Adipocyte (in vitro differentiated cells): ENCODE measurements around the gene SOX6.
A peak's percentile ranks its signal among the peaks of the same experiment; 100 is the strongest.

ENCODE experiments used
- DNase-seq: peaks from one replicate; pipeline ENCODE4 v3.0.0-alpha.2; 2015; ENCODE audit warnings: low read depth
- H3K27me3 ChIP-seq: replicated peaks from 2 replicates; pipeline ENCODE4 v1.7.0; 2013; ENCODE audit warnings: mild to moderate bottlenecking, low read length, moderate library complexity; ENCODE audit not compliant: control insufficient read depth, insufficient read depth
- H3K36me3 ChIP-seq: 2 replicates; pipeline ENCODE4 v1.7.0; 2013; ENCODE audit warnings: low read length, mild to moderate bottlenecking, moderate library complexity; ENCODE audit not compliant: control insufficient read depth, insufficient read depth, severe bottlenecking
- H3K4me1 ChIP-seq: 2 replicates; pipeline ENCODE4 v1.7.0; 2013; ENCODE audit warnings: mild to moderate bottlenecking, low read length, moderate library complexity; ENCODE audit not compliant: control insufficient read depth, insufficient read depth
- H3K4me3 ChIP-seq: 2 replicates; pipeline ENCODE4 v1.7.0; 2013; ENCODE audit warnings: mild to moderate bottlenecking, low read length, moderate library complexity
- H3K9ac ChIP-seq: 2 replicates; pipeline ENCODE4 v1.7.0; 2013; ENCODE audit warnings: mild to moderate bottlenecking, low read length, moderate library complexity
- H3K9me3 ChIP-seq: 2 replicates; pipeline ENCODE4 v1.7.0; 2013; ENCODE audit warnings: mild to moderate bottlenecking, low read length, moderate library complexity; ENCODE audit not compliant: control insufficient read depth

SOX6 gene

GRCh38 chr11:16364254-16364653, 7.9 kb upstream of the SOX6 start:
- H3K4me3 ChIP-seq = no peak overlapping the region
- no peaks in the 10 kb centered on the region for H3K4me1 ChIP-seq
- peaks cover 5% of the 10 kb centered on the region for H3K27me3 ChIP-seq
- no peaks in the 10 kb centered on the region for H3K9me3 ChIP-seq
- no peak for DNase-seq
- no peak overlapping the region for H3K9ac ChIP-seq
- H3K36me3 ChIP-seq = no peaks in the 10 kb centered on the region

- H3K4me3 ChIP-seq = no peak overlapping the region
- no peaks in the 10 kb centered on the region for H3K36me3 ChIP-seq
- H3K4me1 ChIP-seq = no peaks in the 10 kb centered on the region
- no peak overlapping the region for H3K9ac ChIP-seq
- H3K27me3 ChIP-seq = peaks cover 5% of the 10 kb centered on the region
- no peak for DNase-seq
- H3K9me3 ChIP-seq = no peaks in the 10 kb centered on the region
Measured at GRCh38 chr11:16363706-16364105, 7.4 kb upstream of the SOX6 start.

GRCh38 chr11:16361108-16361865, 4.9 kb upstream of the SOX6 start:
- Histone ChIP-seq H3K36me3 (no peaks in the 10 kb centered on the region), H3K9me3 (no peaks in the 10 kb centered on the region), H3K9ac (no peak overlapping the region), H3K27me3 (peaks cover 5% of the 10 kb centered on the region), H3K4me3 (no peak overlapping the region), H3K4me1 (peaks cover 7% of the 10 kb centered on the region)
- no peak for DNase-seq

GRCh38 chr11:16359369-16359768, 3.0 kb upstream of the SOX6 start:
- DNase-seq = no peak
- H3K27me3 ChIP-seq = peaks cover 5% of the 10 kb centered on the region
- no peak overlapping the region for H3K9ac ChIP-seq
- no peak overlapping the region for H3K4me3 ChIP-seq
- no peaks in the 10 kb centered on the region for H3K36me3 ChIP-seq
- no peaks in the 10 kb centered on the region for H3K9me3 ChIP-seq
- H3K4me1 ChIP-seq = peaks cover 9% of the 10 kb centered on the region

GRCh38 chr11:16358726-16359125, 2.4 kb upstream of the SOX6 start:
- H3K4me3 ChIP-seq = no peak overlapping the region
- H3K36me3 ChIP-seq = no peaks in the 10 kb centered on the region
- H3K4me1 ChIP-seq = peaks cover 9% of the 10 kb centered on the region
- peaks cover 8% of the 10 kb centered on the region for H3K27me3 ChIP-seq
- no peak for DNase-seq
- H3K9ac ChIP-seq = no peak overlapping the region
- no peaks in the 10 kb centered on the region for H3K9me3 ChIP-seq

GRCh38 chr11:16357775-16358174, 1.4 kb upstream of the SOX6 start:
- no peak overlapping the region for H3K9ac ChIP-seq
- H3K36me3 ChIP-seq = no peaks in the 10 kb centered on the region
- H3K27me3 ChIP-seq = peaks cover 10% of the 10 kb centered on the region
- H3K4me3 ChIP-seq = no peak overlapping the region
- H3K4me1 ChIP-seq = peaks cover 9% of the 10 kb centered on the region
- no peaks in the 10 kb centered on the region for H3K9me3 ChIP-seq
- DNase-seq = no peak

- H3K4me3 ChIP-seq = no peak overlapping the region
- H3K4me1 ChIP-seq = peaks cover 9% of the 10 kb centered on the region
- DNase-seq = peak; percentile 54
- H3K9ac ChIP-seq = no peak overlapping the region
- peaks cover 10% of the 10 kb centered on the region for H3K27me3 ChIP-seq
- H3K9me3 ChIP-seq = no peaks in the 10 kb centered on the region
- no peaks in the 10 kb centered on the region for H3K36me3 ChIP-seq
Measured at GRCh38 chr11:16356761-16357393, 531 bp upstream of the SOX6 start.

GRCh38 chr11:16352707-16353106, 3.6 kb downstream of the SOX6 start:
- H3K27me3 ChIP-seq = peaks cover 5% of the 10 kb centered on the region
- no peak overlapping the region for H3K9ac ChIP-seq
- H3K9me3 ChIP-seq = no peaks in the 10 kb centered on the region
- H3K36me3 ChIP-seq = no peaks in the 10 kb centered on the region
- DNase-seq = no peak
- H3K4me1 ChIP-seq = peaks cover 9% of the 10 kb centered on the region
- H3K4me3 ChIP-seq = no peak overlapping the region

- Histone ChIP-seq H3K9ac (no peak overlapping the region), H3K27me3 (peaks cover 5% of the 10 kb centered on the region), H3K4me3 (no peak overlapping the region), H3K4me1 (no peaks in the 10 kb centered on the region), H3K9me3 (no peaks in the 10 kb centered on the region), H3K36me3 (no peaks in the 10 kb centered on the region)
- DNase-seq = no peak
Measured at GRCh38 chr11:16350125-16350524, 6.2 kb downstream of the SOX6 start.

- H3K4me3 ChIP-seq = no peak overlapping the region
- peak; percentile 70 for DNase-seq
- no peaks in the 10 kb centered on the region for H3K27me3 ChIP-seq
- H3K36me3 ChIP-seq = no peaks in the 10 kb centered on the region
- H3K4me1 ChIP-seq = no peaks in the 10 kb centered on the region
- no peaks in the 10 kb centered on the region for H3K9me3 ChIP-seq
- no peak overlapping the region for H3K9ac ChIP-seq
Measured at GRCh38 chr11:16347928-16348685, 8.2 kb downstream of the SOX6 start.

GRCh38 chr11:16346975-16347374, 9.4 kb downstream of the SOX6 start:
- Histone ChIP-seq H3K9me3 (no peaks in the 10 kb centered on the region), H3K4me1 (no peaks in the 10 kb centered on the region), H3K36me3 (no peaks in the 10 kb centered on the region), H3K4me3 (no peak overlapping the region), H3K9ac (no peak overlapping the region), H3K27me3 (no peaks in the 10 kb centered on the region)
- peak; percentile 61 for DNase-seq
